ENCODE measurements around the gene RPRD1A. TPM values are rescaled to one million over a fixed set of nuclear protein-coding genes. Genes with fewer than 3 reads are reported as not detected.
A peak's percentile ranks its signal among the peaks of the same experiment; 100 is the strongest.

Gene RPRD1A
- polyA plus RNA-seq, 1 donor (not counting 4 experiments of a cell fraction or from before 2014, with no cell fraction given) = 55.5 TPM

- no peaks in the 10 kb centered on the region for H3K79me2 ChIP-seq (ENCODE audit: control insufficient read depth, insufficient read depth, low read length)
- no peak overlapping the region for H3K9ac ChIP-seq (ENCODE audit: control insufficient read depth, extremely low read depth, insufficient read depth, low read length)
- H3K27ac ChIP-seq (ENCODE audit: control insufficient read depth, insufficient read depth, low read length) = no peak overlapping the region
- DNase-seq (ENCODE audit: low read depth, low spot score) = no peak
- dilution Hi-C loops (cut with MboI; ENCODE audit: extremely low pct_ligation_motif_present, low sequenced_read_pairs) = no loop called here
- H3K4me1 ChIP-seq (ENCODE audit: control insufficient read depth, extremely low read depth, insufficient read depth, low read length) = peaks cover 5% of the 10 kb centered on the region
- H3K9me3 ChIP-seq (ENCODE audit: control insufficient read depth, low read depth, low read length) = no peaks in the 10 kb centered on the region
- H3K4me2 ChIP-seq (ENCODE audit: control insufficient read depth, extremely low read depth, insufficient read depth, low read depth, low read length) = peak overlapping the region; percentile 42
- no peaks in the 10 kb centered on the region for H3K27me3 ChIP-seq (ENCODE audit: control insufficient read depth, extremely low read depth, insufficient read depth, low read length)
- FAIRE-seq = peak; percentile 74
- H3K36me3 ChIP-seq (ENCODE audit: control insufficient read depth in 2 of 2, extremely low read depth in 1 of 2, insufficient read depth in 2 of 2, low read length in 2 of 2) = no peaks in the 10 kb centered on the region
- no peak overlapping the region for H2AFZ ChIP-seq (ENCODE audit: control insufficient read depth, low read length)
- H3K4me3 ChIP-seq (ENCODE audit: control insufficient read depth in 2 of 3, extremely low read depth in 1 of 3, insufficient read depth in 2 of 3, low read depth in 1 of 3, low read length in 3 of 3) = no peak overlapping the region
- no peaks in the 10 kb centered on the region for H3K9me1 ChIP-seq (ENCODE audit: control insufficient read depth, extremely low read depth, insufficient read depth, low read length)
- TF ChIP-seq EZH2 (IDR thresholded peaks at IDR 0.05; ENCODE audit: low read length) (no peak), CTCF (optimal IDR thresholded peaks at IDR 0.05 in 1 of 3, IDR thresholded peaks at IDR 0.05 in 1 of 3, conservative IDR thresholded peaks at IDR 0.05 in 1 of 3; ENCODE audit: extremely low read depth in 1 of 3, insufficient read depth in 2 of 3, low read length in 3 of 3) (no peak)
- no peaks in the 10 kb centered on the region for H4K20me1 ChIP-seq (ENCODE audit: control insufficient read depth, extremely low read depth, insufficient read depth, low read length)
Observed at GRCh38 chr18:36075862-36076587, 8.7 kb upstream of the RPRD1A start.

- H3K36me3 ChIP-seq (ENCODE audit: control insufficient read depth in 2 of 2, extremely low read depth in 1 of 2, insufficient read depth in 2 of 2, low read length in 2 of 2) = no peaks in the 10 kb centered on the region
- dilution Hi-C loops (cut with MboI; ENCODE audit: extremely low pct_ligation_motif_present, low sequenced_read_pairs) = no loop called here
- H3K9me1 ChIP-seq (ENCODE audit: control insufficient read depth, extremely low read depth, insufficient read depth, low read length) = no peaks in the 10 kb centered on the region
- no peak for DNase-seq (ENCODE audit: low read depth, low spot score)
- FAIRE-seq = no peak
- H3K9me3 ChIP-seq (ENCODE audit: control insufficient read depth, low read depth, low read length) = no peaks in the 10 kb centered on the region
- no peaks in the 10 kb centered on the region for H4K20me1 ChIP-seq (ENCODE audit: control insufficient read depth, extremely low read depth, insufficient read depth, low read length)
- peaks cover 5% of the 10 kb centered on the region for H3K4me1 ChIP-seq (ENCODE audit: control insufficient read depth, extremely low read depth, insufficient read depth, low read length)
- H2AFZ ChIP-seq (ENCODE audit: control insufficient read depth, low read length) = no peak overlapping the region
- H3K27me3 ChIP-seq (ENCODE audit: control insufficient read depth, extremely low read depth, insufficient read depth, low read length) = no peaks in the 10 kb centered on the region
- H3K9ac ChIP-seq (ENCODE audit: control insufficient read depth, extremely low read depth, insufficient read depth, low read length) = no peak overlapping the region
- no peak overlapping the region for H3K4me3 ChIP-seq (ENCODE audit: control insufficient read depth in 2 of 3, extremely low read depth in 1 of 3, insufficient read depth in 2 of 3, low read depth in 1 of 3, low read length in 3 of 3)
- H3K79me2 ChIP-seq (ENCODE audit: control insufficient read depth, insufficient read depth, low read length) = no peaks in the 10 kb centered on the region
- TF ChIP-seq CTCF (optimal IDR thresholded peaks at IDR 0.05 in 1 of 3, IDR thresholded peaks at IDR 0.05 in 1 of 3, conservative IDR thresholded peaks at IDR 0.05 in 1 of 3; ENCODE audit: extremely low read depth in 1 of 3, insufficient read depth in 2 of 3, low read length in 3 of 3) (no peak), EZH2 (IDR thresholded peaks at IDR 0.05; ENCODE audit: low read length) (no peak)
- H3K27ac ChIP-seq (ENCODE audit: control insufficient read depth, insufficient read depth, low read length) = no peak overlapping the region
- no peak overlapping the region for H3K4me2 ChIP-seq (ENCODE audit: control insufficient read depth, extremely low read depth, insufficient read depth, low read depth, low read length)
Observed at GRCh38 chr18:36074435-36074834, 7.1 kb upstream of the RPRD1A start.

Data from keratinocyte (primary cell).